Large intestine (tissue), 12 donors: ENCODE results near the gene CNPY1. TPM values are rescaled to one million over a fixed set of nuclear protein-coding genes. Genes with fewer than 3 reads are reported as not detected.
"Not testable (repeated sequence)": the region's sequence is repeated elsewhere in the genome, so short reads cannot be mapped to it uniquely, and the experiment has no call there.

Experiments used
- DNase-seq, 2 donors: peaks; one replicate each; pipeline versions ENCODE4 v3.0.0 to v3.0.0-alpha.2; 2013
- H3K27ac ChIP-seq: one replicate; pipeline ENCODE4 v1.5.1; 2013; ENCODE audit warnings: low read length
- H3K27me3 ChIP-seq: 2 replicates; pipeline ENCODE4 v1.6.1; 2013; ENCODE audit warnings: low read length; ENCODE audit not compliant: control insufficient read depth, insufficient read depth
- H3K36me3 ChIP-seq: 2 replicates; pipeline ENCODE4 v1.6.1; 2013; ENCODE audit warnings: low read length; ENCODE audit not compliant: control insufficient read depth, insufficient read depth
- H3K4me1 ChIP-seq: one replicate; pipeline ENCODE4 v1.6.1; 2013; ENCODE audit warnings: low read length; ENCODE audit not compliant: control insufficient read depth, insufficient read depth
- H3K4me3 ChIP-seq: one replicate; pipeline ENCODE4 v1.5.1; 2013; ENCODE audit warnings: low read length
- H3K9me3 ChIP-seq: one replicate; pipeline ENCODE4 v1.6.1; 2013; ENCODE audit warnings: mild to moderate bottlenecking, low read depth, low read length, moderate library complexity; ENCODE audit not compliant: control insufficient read depth
- WGBS: methylation state at CpG from one replicate; pipeline ENCODE4 v1.1.5; 2013; ENCODE audit warnings: low lambda C conversion rate; ENCODE audit not compliant: insufficient coverage; 5-methylcytosine and 5-hydroxymethylcytosine counted together
- long read RNA-seq, 11 donors: transcript quantifications; one replicate each; lab custom pipeline, GENCODE V29; 2026
- polyA plus RNA-seq: library from polyadenylated mRNA; unstranded; fragments of 120-200 nt; gene quantifications from one replicate; pipeline ENCODE4 v1.2.1, GENCODE V29; 2013

Gene CNPY1
- not detected for polyA plus RNA-seq
- long read RNA-seq, donor 1 = 0 reads
- long read RNA-seq, donor 2 = 0 reads
- long read RNA-seq, donor 3 = 0 reads
- long read RNA-seq, donor 4 = 0 reads
- long read RNA-seq, donor 5 = 0 reads
- long read RNA-seq, donor 6 = 0 reads
- long read RNA-seq, donor 7 = 0 reads
- long read RNA-seq, donor 8 = 0 reads
- long read RNA-seq, donor 9 = 0 reads
- long read RNA-seq, donor 10 = 0 reads
- long read RNA-seq, donor 11 = 0 reads

GRCh38 chr7:155546449-155546848 lies at the start of gene CNPY1:
CNPY1 (minus strand) TSS chr7:155546559; CDS start chr7:155545929, 630 bp downstream.
- not testable (repeated sequence) for H3K36me3 ChIP-seq, H3K27ac ChIP-seq, DNase-seq, H3K4me1 ChIP-seq, H3K27me3 ChIP-seq, H3K9me3 ChIP-seq, H3K4me3 ChIP-seq
- no CpG with 5 or more reads among the region's 1 CpG for WGBS

GRCh38 chr7:155594961-155595366 lies 48.6 kb upstream of the CNPY1 start:
- no peak overlapping the region for H3K27ac ChIP-seq

GRCh38 chr7:155594163-155594732 lies 47.9 kb upstream of the CNPY1 start:
- Histone ChIP-seq H3K9me3 (no peaks in the 10 kb centered on the region), H3K4me3 (no peak overlapping the region), H3K4me1 (peaks cover 10% of the 10 kb centered on the region), H3K27me3 (no peaks in the 10 kb centered on the region), H3K36me3 (no peaks in the 10 kb centered on the region), H3K27ac (no peak overlapping the region)
- no CpG with 5 or more reads among the region's 6 CpGs for WGBS
- no peak for DNase-seq

More at GRCh38 chr7:155594961-155595366, 48.6 kb upstream of the CNPY1 start:
- H3K27me3 ChIP-seq = no peaks in the 10 kb centered on the region
- no peaks in the 10 kb centered on the region for H3K36me3 ChIP-seq
- no peaks in the 10 kb centered on the region for H3K9me3 ChIP-seq
- DNase-seq = peak in 1 of 2 donors; percentile 22
- H3K4me3 ChIP-seq = no peak overlapping the region
- H3K4me1 ChIP-seq = peaks cover 10% of the 10 kb centered on the region
- WGBS = no CpG with 5 or more reads among the region's 3 CpGs

GRCh38 chr7:155593461-155594162 lies 47.3 kb upstream of the CNPY1 start:
- peaks cover 10% of the 10 kb centered on the region for H3K4me1 ChIP-seq
- H3K4me3 ChIP-seq = no peak overlapping the region
- H3K27ac ChIP-seq = no peak overlapping the region
- DNase-seq = no peak
- H3K27me3 ChIP-seq = no peaks in the 10 kb centered on the region
- H3K9me3 ChIP-seq = no peaks in the 10 kb centered on the region
- no peaks in the 10 kb centered on the region for H3K36me3 ChIP-seq
- WGBS = no CpG with 5 or more reads among the region's 15 CpGs

DNA sequence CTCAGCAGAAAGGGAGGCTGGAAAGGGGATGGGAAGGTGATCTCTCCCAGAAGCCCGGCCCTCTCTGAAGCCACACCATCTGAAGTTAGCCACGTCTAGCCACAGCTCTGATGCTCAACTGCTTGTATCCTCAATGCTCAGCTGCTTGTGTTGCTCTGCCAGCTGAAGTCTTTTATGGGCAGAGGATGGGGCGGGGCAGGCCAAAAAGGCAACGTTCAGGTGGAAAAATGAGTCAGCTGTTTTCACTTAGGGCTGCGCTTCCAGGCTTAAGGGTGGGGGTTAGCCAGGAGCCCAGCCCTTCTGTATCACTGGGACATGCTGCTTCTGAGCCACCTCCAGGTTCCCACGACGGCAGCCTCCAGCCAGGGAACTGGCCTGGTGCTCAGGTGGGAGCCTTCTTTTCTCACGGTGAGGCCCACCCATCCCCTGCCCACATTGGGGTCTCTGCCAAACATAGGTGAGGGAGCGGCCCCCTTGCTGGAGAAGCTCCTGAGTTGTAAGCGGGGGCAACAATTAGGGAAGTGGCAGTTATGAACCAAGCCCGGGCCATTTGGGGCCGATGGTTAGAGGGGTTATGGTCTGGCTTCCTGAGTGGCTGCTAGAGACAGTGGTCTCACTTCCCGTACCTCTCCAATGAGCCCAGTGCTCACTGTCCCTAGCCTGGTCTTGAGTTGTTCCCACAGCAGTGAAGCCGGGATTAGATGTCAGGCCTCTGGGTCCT lies 44.9 kb upstream of the CNPY1 start:
- no CpG with 5 or more reads among the region's 14 CpGs for WGBS
- Histone ChIP-seq H3K36me3 (no peaks in the 10 kb centered on the region), H3K27ac (no peak overlapping the region), H3K4me3 (no peak overlapping the region), H3K9me3 (no peaks in the 10 kb centered on the region), H3K4me1 (no peaks in the 10 kb centered on the region), H3K27me3 (no peaks in the 10 kb centered on the region)
- DNase-seq = peak in 1 of 2 donors; percentile 60

- H3K27ac ChIP-seq = no peak overlapping the region
- no peaks in the 10 kb centered on the region for H3K4me1 ChIP-seq
- no peak overlapping the region for H3K4me3 ChIP-seq
- H3K9me3 ChIP-seq = no peaks in the 10 kb centered on the region
- no peaks in the 10 kb centered on the region for H3K36me3 ChIP-seq
- H3K27me3 ChIP-seq = no peaks in the 10 kb centered on the region
- no CpG with 5 or more reads among the region's 20 CpGs for WGBS
- peak in 1 of 2 donors; percentile 37 for DNase-seq
Measured at GRCh38 chr7:155590215-155591018, 44.1 kb upstream of the CNPY1 start.

- peaks cover 5% of the 10 kb centered on the region for H3K27me3 ChIP-seq
- 80% methylated on average over 1 of the region's 29 CpGs for WGBS
- no peak overlapping the region for H3K27ac ChIP-seq
Measured at GRCh38 chr7:155589001-155589980, 42.9 kb upstream of the CNPY1 start.

GRCh38 chr7:155588468-155588998 lies 42.2 kb upstream of the CNPY1 start:
- no peaks in the 10 kb centered on the region for H3K4me1 ChIP-seq
- 89% methylated on average over 5 of the region's 10 CpGs for WGBS
- H3K9me3 ChIP-seq = no peaks in the 10 kb centered on the region
- no peak for DNase-seq
- H3K36me3 ChIP-seq = no peaks in the 10 kb centered on the region
- no peak overlapping the region for H3K27ac ChIP-seq
- H3K4me3 ChIP-seq = no peak overlapping the region
- H3K27me3 ChIP-seq = peaks cover 5% of the 10 kb centered on the region

More at GRCh38 chr7:155589001-155589980, 42.9 kb upstream of the CNPY1 start:
- Histone ChIP-seq H3K9me3 (no peaks in the 10 kb centered on the region), H3K36me3 (no peaks in the 10 kb centered on the region), H3K4me3 (no peak overlapping the region), H3K4me1 (no peaks in the 10 kb centered on the region)
- DNase-seq = no peak

DNA sequence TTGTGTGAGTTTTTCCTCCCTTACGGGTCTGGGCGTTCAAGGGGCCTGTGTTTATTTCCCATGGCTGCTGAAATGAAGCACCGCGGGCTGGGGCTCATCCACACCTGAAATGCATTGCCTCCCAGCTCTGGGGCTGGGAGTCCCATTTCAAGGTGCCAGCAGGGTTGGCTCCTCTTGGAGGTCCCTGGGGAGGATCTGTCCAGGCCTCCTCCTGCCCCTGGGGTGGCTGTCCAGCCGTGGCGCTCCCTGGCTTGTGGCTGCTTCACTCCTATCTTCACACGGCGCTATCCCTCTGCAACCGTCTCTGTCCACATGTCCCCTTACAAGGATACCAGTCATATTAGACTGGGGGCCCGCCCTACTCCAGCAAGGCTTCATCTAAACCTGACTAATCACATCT lies 41.1 kb upstream of the CNPY1 start:
- H3K27ac ChIP-seq = no peak overlapping the region
- no peak overlapping the region for H3K4me3 ChIP-seq
- DNase-seq = no peak
- no peaks in the 10 kb centered on the region for H3K9me3 ChIP-seq
- peaks cover 5% of the 10 kb centered on the region for H3K27me3 ChIP-seq
- no CpG with 5 or more reads among the region's 10 CpGs for WGBS
- H3K36me3 ChIP-seq = no peaks in the 10 kb centered on the region
- no peaks in the 10 kb centered on the region for H3K4me1 ChIP-seq
